GM19324 (cell line): ENCODE results near the gene FYB2.

Source experiments
- ATAC-seq: cut with Tn5 transposase; IDR thresholded peaks from one replicate; pipeline ENCODE4 v1.9.1; 2021; ENCODE audit warnings: mild to moderate bottlenecking, moderate library complexity; ENCODE audit not compliant: unreplicated experiment, low FRiP score

FYB2 gene, protein sequence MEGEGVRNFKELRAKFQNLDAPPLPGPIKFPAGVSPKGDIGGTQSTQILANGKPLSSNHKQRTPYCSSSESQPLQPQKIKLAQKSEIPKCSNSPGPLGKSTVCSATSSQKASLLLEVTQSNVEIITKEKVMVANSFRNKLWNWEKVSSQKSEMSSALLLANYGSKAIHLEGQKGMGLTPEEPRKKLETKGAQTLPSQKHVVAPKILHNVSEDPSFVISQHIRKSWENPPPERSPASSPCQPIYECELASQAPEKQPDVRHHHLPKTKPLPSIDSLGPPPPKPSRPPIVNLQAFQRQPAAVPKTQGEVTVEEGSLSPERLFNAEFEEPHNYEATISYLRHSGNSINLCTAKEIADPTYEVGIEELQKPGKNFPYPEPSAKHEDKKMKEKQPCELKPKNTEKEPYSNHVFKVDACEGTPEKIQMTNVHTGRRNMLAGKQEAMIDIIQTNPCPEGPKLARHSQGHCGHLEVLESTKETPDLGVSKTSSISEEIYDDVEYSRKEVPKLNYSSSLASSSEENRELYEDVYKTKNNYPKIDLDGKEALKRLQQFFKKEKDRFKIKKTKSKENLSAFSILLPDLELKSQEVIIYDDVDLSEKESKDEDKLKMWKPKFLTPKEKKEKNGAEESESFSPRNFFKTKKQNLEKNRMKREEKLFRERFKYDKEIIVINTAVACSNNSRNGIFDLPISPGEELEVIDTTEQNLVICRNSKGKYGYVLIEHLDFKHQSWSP

DNA sequence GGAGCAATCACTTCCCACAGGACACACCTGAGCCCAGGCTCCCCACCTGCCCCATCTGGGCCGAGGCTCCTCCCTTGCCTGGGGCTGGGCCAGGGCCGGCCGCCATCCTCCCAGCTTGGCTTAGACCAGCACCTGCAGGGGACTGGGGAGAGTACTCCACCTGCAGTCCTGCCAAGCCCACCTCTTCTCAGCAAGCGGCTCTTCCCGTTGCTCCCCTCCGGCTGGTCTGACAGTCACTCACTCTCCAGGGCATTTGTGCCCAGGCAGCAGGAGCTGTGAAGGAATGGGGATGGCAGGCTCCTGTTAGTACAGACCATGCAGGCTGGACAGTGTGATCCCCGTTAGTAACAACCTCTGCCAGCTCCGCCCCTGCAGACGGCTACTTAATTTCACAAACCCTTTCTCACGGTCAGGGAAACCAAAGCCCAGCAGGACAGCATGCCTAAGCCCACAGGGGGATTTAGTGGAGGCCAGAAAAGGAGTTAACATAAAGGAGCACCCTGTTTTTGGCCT, at the start of gene FYB2:
Gene FYB2, minus strand, starts transcription at position 18 of the 513 bp plus-strand sequence. CDS start 114 bp downstream, outside the sequence.
- ATAC-seq, result no peak

DNA sequence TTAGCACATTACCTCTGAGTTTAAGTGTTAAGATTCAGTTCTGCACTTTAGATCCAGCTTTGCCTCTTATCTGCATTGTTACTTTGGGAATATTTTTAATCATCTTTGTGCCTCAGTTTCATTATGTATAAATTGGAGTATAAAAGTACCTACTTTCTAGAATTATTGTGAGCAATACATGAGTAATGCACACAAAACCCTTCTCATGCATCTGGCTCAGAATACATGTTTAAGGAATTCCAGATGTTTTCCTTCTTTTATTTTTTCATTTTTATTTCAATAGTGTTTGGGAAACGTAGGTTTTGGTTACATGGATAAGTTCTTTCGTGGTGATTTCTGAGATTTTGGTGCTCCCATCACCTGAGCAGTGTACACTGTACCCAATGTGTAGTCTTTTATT, 49.6 kb upstream of the FYB2 start:
- no peak for ATAC-seq

DNA sequence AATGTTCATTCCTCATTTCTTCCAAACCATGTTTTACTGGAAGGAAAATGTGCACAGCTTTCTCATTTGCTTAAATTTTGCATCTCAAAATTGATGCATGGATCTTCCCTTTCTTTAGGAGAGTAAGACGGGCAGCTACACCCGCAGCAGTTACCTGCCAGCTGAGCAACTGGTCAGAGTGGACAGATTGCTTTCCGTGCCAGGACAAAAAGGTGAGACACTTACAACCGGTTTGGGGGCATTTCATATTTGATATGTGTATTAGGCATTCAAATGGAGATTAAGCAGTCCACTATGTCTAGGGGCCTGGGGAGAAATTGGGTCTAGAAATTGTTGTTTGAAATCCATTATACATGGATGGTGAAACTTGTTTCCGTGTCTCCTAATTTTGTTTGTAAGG, 48.3 kb upstream of the FYB2 start:
- no peak for ATAC-seq

DNA sequence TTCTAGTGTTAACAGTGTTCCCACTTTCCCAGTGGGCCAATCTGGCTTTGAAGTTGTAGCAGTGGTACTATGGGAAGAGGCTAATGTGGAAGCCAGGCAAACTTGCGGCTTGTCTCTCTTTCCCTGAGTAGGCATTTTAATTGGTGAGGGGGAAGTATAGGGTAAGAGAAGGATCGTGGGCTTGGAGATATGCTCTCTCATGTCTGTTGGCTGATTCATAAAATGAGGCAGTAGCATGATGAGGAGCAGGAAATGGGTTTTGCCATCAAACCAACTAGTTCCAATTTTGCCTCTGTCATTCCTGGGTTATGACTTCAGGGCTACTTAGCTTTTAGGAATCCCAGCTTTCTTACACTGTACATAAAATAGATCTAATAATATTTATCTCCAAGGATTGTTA, 47.5 kb upstream of the FYB2 start:
- ATAC-seq, result no peak

DNA sequence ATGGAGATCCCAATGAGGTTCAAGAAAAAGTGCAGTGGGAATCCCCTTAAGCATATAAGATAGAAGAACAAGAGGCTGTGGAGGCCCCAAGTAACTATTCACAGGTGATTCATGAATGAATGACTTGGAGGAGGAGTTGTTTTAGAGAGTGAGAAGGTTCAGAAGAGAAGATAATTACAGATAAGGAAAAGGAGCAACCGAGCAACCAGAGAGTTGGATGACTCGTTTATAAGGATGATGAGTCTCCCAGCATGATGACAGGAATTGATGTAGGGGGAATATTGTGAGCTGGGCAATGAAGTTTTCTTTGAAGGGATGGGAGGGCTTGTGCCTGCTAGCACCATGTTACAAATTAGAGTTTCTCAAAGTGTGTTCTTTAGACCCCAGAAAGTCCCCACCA, 45.2 kb upstream of the FYB2 start:
- ATAC-seq, result no peak

DNA sequence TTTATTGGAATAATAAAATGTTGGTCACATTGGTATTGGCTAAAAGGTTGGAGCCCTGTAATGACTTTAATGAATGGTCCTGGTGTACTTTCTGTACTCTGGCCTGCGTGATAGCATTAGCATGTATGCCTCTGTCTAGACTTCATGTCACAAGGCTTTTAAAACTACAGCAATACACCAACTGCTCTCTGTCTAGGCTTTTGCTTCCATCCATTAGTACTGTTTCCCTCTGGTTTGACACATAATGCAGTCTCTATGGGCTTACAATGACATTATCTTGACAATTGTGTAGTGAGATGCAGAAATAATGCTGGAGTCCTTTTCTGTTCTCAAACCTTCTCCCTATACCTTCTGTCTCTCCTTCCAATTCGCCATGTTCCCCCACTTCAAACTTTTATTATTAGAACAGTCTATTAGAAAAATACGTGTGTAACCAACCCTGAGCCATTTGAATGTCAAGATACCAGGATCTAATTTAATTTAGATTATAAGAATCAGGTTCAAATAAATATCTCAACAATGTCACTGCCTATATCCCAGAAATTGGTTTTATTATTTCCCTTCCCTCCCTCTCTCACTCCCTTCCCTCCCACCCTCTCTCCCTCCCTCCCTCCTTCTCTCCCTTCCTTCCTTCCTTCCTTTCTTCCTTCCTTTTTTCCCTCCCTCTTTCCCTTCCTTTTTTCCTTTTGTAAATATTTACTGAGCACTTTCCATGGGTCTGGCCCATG, 44.2 kb upstream of the FYB2 start:
- no peak for ATAC-seq

DNA sequence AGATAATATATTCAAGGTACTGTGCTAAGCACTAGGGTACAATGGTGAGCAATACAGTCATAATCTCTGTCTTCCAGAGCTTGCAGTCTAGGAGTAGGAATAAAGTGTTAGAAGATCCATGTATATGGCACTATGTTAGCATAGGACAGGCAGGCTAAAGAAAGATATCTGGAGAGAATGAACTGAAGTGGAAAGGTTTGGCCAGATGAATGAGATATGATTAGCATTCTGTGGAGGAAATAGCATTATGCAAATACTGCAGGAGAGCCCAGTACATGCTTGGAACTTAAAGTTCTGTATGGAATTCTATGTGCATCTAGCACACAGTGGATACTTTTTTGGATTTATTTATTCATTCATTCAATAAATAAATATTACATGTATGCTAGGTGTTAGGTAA, 40.1 kb upstream of the FYB2 start:
- no peak for ATAC-seq

DNA sequence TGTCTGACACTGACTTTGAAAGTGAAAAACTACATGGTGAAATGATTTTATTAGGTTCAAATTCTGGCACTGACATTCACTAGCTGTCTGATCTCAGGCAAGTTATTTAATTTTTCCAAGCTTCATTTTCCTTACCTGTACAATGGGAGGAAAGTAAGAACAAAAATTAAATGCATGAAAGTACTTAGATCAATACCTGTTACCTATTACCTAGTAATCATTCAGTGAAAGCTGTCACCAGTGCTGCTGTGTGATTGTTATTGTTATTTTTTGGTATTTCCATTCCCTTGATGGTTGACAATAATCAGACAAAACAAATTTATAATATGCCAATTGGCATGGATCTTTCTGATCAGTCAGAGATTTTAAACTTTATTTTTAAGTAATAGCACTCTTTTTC, 37.0 kb upstream of the FYB2 start:
- no peak for ATAC-seq

DNA sequence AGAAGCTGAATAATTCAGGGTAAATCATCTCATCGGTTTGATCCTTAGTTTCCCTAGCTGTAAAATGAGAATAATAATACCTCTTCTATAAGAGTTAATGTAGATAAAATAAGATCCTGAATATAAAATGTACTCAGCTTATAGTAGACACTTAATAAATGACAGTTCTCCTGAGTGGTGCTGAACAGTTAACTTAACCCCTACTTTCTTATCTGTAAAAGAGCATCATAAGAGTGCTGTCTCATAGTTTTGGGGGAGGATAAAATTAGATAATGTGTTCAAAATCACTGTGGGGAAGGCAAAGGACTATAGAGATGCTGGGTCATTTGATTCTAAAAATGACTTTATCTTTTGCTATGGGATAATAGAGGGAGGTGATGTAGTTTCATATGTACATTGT, 36.0 kb upstream of the FYB2 start:
- no peak for ATAC-seq

DNA sequence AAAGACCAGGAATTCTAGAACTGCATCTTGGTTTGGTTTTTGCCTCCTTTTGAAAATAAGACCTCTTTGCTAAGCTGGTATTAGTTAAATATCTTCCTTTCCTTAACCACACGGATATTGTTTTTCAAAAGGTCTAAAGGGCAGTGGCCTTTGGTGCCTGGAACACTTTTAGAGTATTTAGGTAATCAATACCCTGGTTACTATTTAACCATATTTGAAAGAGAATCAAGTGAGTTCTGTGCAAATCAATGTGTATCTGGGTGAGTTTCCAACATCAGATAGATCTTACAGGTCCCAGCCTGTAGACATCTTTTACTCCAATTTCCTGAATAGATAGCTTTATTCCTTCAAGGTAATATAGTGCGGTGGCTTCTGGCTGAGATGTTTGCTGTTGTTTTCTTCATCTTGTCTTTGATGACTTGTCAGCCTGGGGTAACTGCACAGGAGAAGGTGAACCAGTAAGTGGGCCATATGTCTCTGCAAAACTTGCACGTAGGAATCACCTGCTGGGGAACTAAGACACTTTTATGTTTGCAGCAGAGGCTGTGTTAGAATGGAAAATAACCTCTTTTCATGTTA, 35.4 kb upstream of the FYB2 start, which contains the start of gene C8A:
Gene C8A, plus strand, starts transcription at position 277 of the 579 bp plus-strand sequence. Its CDS starts 105 bp downstream, at position 382.
- ATAC-seq, result no peak

DNA sequence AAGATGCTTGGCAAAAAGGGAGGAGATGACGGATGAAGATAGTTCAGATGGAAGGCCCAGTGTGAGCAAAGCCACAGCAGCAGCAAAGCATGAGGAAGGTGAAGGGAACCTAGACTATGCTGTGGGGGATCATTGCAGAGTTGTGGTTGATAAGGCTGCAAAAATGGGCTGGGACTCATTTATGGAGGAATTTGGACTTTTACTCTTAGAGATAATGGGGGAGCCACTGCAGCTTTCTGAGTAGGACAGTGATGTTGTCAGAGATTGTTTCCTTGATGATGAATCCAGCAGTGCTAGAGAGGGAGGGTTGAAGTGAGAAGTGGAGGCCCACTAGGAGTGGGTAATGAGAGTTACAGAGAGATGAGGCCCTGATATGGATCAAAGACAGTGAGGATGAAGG, 33.3 kb upstream of the FYB2 start:
- ATAC-seq, result no peak

DNA sequence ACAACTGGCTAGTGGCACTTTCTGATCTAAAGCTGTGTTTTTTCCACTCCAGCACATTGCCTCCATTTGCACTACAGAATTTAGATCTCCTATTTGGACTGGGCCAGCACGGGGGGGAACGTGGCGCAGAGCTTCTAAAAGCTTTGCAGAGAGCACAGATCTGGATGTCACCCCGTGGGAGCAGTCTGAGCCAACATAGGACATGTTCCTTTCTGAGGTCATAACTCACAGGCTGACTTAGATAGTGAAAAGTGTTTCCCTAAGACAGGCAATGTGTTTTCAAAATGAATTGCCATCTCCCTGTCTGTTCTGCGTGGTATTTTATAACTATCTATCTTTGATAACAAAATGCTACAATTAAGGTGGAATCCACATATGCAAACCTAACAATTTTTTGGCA, 31.7 kb upstream of the FYB2 start:
- ATAC-seq, result no peak

DNA sequence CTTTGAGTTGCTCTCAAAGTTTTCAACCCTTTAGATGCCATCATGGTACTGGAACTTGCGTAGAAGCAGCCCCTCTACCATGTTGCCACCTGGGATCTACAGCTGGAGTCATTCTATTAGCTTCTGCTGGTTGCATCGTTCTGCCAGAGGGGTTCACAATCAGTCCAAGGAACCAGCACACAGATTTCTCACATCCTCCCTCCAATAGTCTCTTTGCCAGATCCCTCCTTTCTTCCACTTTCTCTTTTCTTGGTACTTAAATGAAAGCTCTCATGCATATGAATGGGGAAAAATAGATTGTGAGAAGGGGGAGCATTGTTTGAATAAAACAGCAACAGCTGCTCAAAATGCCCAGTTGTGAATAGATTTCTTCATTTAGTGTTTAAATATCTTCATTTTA, 31.2 kb upstream of the FYB2 start:
- no peak for ATAC-seq

DNA sequence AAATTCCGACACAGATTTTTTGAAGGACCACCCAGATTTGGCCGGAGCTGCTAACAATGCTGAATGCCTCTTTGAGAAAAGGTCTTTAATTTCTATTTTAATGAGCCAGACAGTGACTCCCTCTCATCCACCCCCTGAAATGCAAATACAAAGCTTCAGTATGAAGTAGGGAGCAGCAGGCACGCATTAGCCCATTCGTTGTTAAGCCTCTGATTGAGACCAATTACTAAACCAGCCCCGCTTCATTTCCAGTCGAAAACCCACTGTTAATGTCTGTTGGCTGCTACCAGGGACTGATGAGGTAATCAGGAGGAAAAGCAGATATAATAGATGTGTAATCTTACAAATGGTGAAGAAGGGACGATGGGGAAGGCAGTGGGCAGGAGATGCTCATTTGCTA, 30.5 kb upstream of the FYB2 start:
- no peak for ATAC-seq

DNA sequence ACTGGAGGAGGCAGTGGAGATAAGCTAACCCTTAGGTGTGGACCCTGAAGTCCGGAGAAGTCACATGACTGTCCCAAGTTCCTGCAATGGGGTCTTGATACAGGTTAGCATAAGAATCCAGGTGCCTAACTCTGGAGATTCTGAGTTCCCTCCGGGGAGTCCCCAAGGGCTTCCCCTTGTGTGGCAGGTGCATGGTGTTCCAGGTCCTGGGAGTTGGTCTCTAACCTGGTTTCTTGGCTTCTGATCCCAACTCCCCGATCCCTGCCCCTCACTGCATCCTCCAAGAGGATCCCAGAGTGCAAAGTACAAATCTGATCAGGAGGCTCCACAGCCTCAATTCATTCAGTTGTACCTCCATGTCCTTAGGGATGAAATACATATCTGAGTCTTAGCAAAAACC, 26.1 kb upstream of the FYB2 start:
- ATAC-seq, result no peak

DNA sequence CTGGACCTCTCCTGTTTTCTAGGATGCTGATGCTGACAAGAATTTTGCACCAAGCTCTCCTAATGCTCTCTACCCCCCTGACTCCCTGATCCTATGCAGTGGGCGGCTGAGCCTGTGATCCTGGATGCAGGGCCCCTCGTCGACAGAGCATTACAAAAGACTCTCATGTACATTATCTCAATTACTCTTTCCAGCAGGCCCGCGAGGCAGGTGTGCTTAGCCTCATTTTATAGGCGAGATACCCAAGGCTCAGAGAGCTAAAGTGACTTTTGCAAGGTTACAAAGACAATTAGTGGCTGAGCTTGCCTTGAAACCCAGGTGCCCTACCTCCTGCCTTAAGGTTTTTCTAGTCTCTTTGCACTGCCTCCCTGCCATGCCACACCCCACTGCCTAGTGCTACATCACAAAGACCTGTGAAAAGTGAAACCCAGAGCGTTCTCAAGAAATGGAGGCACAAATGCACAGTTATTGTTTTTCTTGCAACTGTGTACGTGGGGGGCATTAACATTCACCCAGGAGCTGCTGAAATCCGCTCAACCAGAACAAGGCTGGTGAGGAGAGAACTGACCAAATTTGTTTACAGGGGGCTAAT, 25.4 kb upstream of the FYB2 start:
- ATAC-seq, result no peak

DNA sequence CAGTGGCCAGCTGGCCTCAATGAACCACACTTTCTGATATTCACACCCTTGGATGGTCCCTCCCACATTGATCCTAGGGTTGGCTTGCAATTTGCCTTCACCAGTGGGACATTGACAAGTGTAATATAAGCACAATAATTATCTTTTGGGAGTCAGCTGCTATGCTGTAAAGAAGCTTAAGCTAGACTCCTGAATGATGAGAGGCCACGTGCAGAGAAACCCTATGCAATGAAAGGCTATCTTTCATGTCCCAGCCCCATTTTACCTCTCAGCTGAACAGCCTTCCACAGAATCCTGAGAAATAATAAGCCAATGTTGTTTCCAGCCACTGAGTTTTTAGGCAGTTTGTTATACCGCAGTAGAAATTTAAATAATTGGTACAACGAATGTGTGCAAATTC, 24.3 kb upstream of the FYB2 start:
- ATAC-seq, result no peak

DNA sequence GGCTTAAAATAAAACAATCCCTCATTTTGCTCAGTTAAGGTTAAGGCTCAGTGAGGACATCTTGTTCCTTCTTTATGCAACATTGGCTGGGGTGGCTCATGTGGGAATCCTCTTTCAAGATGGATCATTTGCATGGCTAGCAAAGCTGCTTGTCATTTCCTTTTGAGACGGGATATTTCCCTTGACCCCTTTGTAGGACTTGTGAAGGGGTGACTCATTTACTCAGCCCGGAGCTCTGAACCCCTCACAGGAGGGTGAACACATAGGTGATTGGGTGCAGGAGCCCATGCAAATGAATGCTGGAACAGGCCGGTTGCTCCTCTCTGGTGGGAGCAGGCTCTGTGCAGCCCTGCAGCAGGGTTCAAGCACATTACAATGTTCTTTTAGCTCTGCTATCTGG, 19.6 kb upstream of the FYB2 start:
- no peak for ATAC-seq

DNA sequence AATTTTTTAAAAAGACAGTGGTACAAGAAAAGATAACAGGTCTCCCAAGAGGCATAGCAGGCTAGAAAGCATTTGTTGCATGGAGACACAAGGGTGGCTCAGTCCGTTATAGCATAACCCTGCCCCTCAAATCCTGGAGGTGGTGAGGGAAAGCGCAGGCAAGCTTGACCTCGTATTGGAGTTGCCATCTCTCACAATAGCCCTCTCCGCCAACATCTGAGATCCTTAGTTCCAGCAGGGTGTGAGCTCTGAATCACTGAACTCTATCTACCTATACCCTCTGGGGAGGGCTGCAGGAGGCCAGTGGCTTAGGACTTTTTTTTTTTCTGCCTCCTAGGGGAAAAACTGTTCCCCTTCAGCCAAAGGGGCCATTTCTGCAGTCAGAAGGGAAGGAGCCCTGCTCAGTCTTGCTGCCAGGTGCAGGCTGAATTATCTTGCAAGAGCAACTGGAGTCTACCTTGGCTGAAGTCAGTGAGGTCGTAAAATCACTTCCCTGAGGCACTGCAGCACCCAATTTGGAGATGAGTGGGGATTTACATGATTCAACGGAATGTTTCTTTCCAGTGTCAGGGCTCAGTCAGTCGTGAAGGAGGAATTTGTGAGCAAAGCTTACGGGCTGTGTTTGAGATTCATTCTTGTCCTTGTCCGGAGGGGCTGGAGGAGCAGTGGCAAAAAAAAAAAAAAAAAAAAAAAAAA, 18.2 kb upstream of the FYB2 start:
- no peak for ATAC-seq

DNA sequence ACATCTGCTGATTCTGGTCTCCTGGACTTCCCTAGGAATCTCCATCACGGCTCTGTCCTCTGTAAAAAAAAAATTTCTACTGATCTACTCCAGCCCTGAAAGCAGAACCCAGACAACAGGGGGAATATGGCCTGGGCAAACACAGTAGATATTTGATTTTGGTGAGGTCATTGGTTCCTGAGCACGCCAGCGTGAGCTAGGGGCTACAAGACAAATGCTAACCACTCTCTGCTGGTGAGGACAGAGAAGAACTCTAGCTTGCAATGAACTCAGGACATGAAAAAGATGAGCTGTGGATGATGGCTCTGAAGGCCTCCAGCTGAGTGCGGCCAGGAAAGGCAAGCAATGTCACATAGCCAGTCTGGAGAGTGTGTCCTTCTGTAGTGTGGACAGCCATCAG, 17.2 kb upstream of the FYB2 start:
- ATAC-seq, result no peak
